ENCODE data around the gene PCBP3. TPM values are rescaled to one million over a fixed set of nuclear protein-coding genes. Genes with fewer than 3 reads are reported as not detected.

PCBP3 gene
- total RNA-seq, 1 donor from 2014 or later, result 72.7 TPM

GRCh38 chr21:45900034-45900868 lies 256.7 kb downstream of the PCBP3 start:
- H3K4me1 Mint-ChIP-seq (ENCODE audit: low read depth, unreplicated experiment), result peaks cover 7% of the 10 kb centered on the region
- no peak overlapping the region for H3K4me3 Mint-ChIP-seq (ENCODE audit: unreplicated experiment)
- H3K36me3 Mint-ChIP-seq (ENCODE audit: unreplicated experiment), result peaks cover 10% of the 10 kb centered on the region
- H3K27me3 Mint-ChIP-seq (ENCODE audit: unreplicated experiment), result peaks cover 7% of the 10 kb centered on the region
- DNase-seq, result no peak
- H3K27ac Mint-ChIP-seq (ENCODE audit: unreplicated experiment), result no peak overlapping the region
- H3K9me3 Mint-ChIP-seq (ENCODE audit: unreplicated experiment), result peaks cover 7% of the 10 kb centered on the region
- no peak for TF ChIP-seq CTCF (IDR thresholded peaks at IDR 0.05; ENCODE audit: partially characterized antibody, unreplicated experiment)

- DNase-seq, result no peak
- Mint-ChIP-seq H3K4me1 (ENCODE audit: low read depth, unreplicated experiment) (peaks cover 3% of the 10 kb centered on the region), H3K4me3 (ENCODE audit: unreplicated experiment) (peak overlapping the region; percentile 49), H3K36me3 (ENCODE audit: unreplicated experiment) (peaks cover 17% of the 10 kb centered on the region), H3K27me3 (ENCODE audit: unreplicated experiment) (peaks cover 5% of the 10 kb centered on the region), H3K27ac (ENCODE audit: unreplicated experiment) (no peak overlapping the region), H3K9me3 (ENCODE audit: unreplicated experiment) (peaks cover 6% of the 10 kb centered on the region)
- no peak for TF ChIP-seq CTCF (IDR thresholded peaks at IDR 0.05; ENCODE audit: partially characterized antibody, unreplicated experiment)
Observed at GRCh38 chr21:45901061-45901690, 257.7 kb downstream of the PCBP3 start.

DNA sequence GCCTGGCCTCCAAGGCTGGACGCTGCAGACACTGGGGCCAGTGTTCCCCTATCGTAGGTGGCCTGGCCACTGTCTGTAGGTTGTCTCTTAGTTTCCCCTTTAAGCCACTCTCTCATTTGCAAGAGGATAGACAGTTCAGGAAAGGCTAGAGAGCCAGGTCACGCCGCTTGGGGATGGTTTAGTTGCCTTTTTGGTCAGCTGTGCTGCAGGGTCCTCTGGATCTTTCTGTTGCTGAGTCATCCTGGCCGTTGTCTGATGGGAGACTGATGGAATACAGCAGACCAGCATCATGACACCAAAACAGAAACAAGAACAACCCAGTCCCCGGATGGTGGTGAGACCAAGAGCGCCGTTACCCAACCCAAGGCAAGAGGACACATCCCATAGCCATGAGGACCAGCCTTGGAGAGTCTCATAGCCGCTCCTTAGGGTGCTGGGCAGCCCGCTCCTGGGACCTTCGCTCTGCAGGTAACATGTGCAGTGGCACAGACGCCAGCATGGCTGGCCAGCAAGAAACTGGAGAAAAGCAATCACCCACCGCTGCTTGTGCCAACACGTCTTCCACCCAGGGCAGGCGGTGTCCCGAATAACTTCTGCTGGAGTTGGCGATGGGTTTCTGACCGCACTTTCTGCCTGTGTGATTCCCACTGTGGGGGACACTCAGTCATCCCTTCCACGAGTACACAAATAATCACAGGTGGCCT lies 258.9 kb downstream of the PCBP3 start:
- Mint-ChIP-seq H3K4me3 (ENCODE audit: unreplicated experiment) (no peak overlapping the region), H3K27me3 (ENCODE audit: unreplicated experiment) (peaks cover 8% of the 10 kb centered on the region), H3K27ac (ENCODE audit: unreplicated experiment) (no peak overlapping the region), H3K9me3 (ENCODE audit: unreplicated experiment) (peaks cover 10% of the 10 kb centered on the region), H3K4me1 (ENCODE audit: low read depth, unreplicated experiment) (peaks cover 2% of the 10 kb centered on the region), H3K36me3 (ENCODE audit: unreplicated experiment) (peaks cover 17% of the 10 kb centered on the region)
- TF ChIP-seq CTCF (IDR thresholded peaks at IDR 0.05; ENCODE audit: partially characterized antibody, unreplicated experiment), result no peak
- no peak for DNase-seq

DNA sequence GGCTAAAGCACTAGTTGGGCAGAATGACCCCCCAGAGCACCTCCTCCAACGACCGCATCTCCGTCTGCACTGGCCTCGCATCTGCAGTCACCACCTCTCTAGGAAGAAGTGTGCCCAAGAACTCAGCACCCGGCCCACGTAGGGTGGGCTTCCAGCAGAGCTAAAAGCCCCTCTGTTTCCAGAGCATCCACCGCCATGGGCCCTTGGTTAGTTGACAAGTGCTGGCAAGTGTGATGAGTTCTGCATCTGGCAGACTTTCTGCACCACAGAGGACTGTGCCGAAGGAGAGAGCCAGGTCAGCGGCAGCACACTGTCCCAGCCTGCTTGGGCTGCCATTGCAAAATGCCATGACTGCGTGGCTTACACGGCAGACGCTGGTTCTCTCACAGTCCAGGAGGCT lies 261.7 kb downstream of the PCBP3 start:
- Mint-ChIP-seq H3K36me3 (ENCODE audit: unreplicated experiment) (peaks cover 17% of the 10 kb centered on the region), H3K27me3 (ENCODE audit: unreplicated experiment) (peaks cover 12% of the 10 kb centered on the region), H3K4me3 (ENCODE audit: unreplicated experiment) (no peak overlapping the region), H3K4me1 (ENCODE audit: low read depth, unreplicated experiment) (peaks cover 2% of the 10 kb centered on the region), H3K27ac (ENCODE audit: unreplicated experiment) (no peak overlapping the region), H3K9me3 (ENCODE audit: unreplicated experiment) (peaks cover 11% of the 10 kb centered on the region)
- no peak for DNase-seq
- no peak for TF ChIP-seq CTCF (IDR thresholded peaks at IDR 0.05; ENCODE audit: partially characterized antibody, unreplicated experiment)
